Endothelial cell of umbilical vein (primary cell): Measurements from ENCODE around the gene OR56B1. TPM values are rescaled to one million over a fixed set of nuclear protein-coding genes. Genes with fewer than 3 reads are reported as not detected.

ENCODE experiments used
- BruUV-seq: library from RNA; stranded (reverse); fragments of 400-500 nt; replicated peaks from 2 replicates; lab custom pipeline; 2021; lab: Mats Ljungman, UMichigan
- CTCF ChIA-PET: fragments of 300-600, 350-600 bp; sonication (Branson Sonifier 250); formaldehyde crosslinking; loops from one replicate; lab custom pipeline; 2021; ENCODE audit warnings: antibody characterized with exemption, inconsistent platforms; lab: Charles Lee
- POLR2A ChIA-PET: fragments of 300-600, 350-600 bp; sonication (Branson Sonifier 250); formaldehyde crosslinking; loops from one replicate; lab custom pipeline; 2021; ENCODE audit warnings: antibody characterized with exemption, inconsistent platforms; lab: Charles Lee
- DNase-seq: peaks from one replicate; pipeline ENCODE4 v3.0.0-alpha.2; 2011; ENCODE audit warnings: low read depth, low spot score
- FAIRE-seq: peaks from 2 replicates; lab custom pipeline; 2011; peaks lifted over from hg19 to GRCh38; lab: Jason Lieb, UNC
- H2AFZ ChIP-seq: 2 replicates; pipeline ENCODE4 v1.6.0; 2012; ENCODE audit warnings: low read depth, low read length, control low read depth, inconsistent platforms
- H3K27ac ChIP-seq: 2 replicates; pipeline ENCODE4 v1.5.1; 2011; ENCODE audit warnings: low read depth, mild to moderate bottlenecking, control low read depth, low read length, moderate library complexity; ENCODE audit not compliant: insufficient read depth
- H3K27me3 ChIP-seq, 2 experiments: 2 replicates each; pipeline versions ENCODE4 v1.6.0 to v1.6.1; 2011; ENCODE audit warnings: low read length in 2 of 2, mixed read lengths in 1 of 2; ENCODE audit not compliant: control insufficient read depth in 2 of 2, insufficient read depth in 2 of 2
- H3K36me3 ChIP-seq, 2 experiments: 2 replicates in 1 of 2; 3 replicates in 1 of 2; pipeline ENCODE4 v1.5.1; 2011; ENCODE audit warnings: low read length in 2 of 2, mild to moderate bottlenecking in 1 of 2, moderate library complexity in 1 of 2; ENCODE audit not compliant: control insufficient read depth in 2 of 2, insufficient read depth in 2 of 2; ENCODE audit errors: extremely low read depth in 1 of 2
- H3K4me1 ChIP-seq: 3 replicates; pipeline ENCODE4 v1.5.1; 2011; ENCODE audit warnings: mild to moderate bottlenecking, low read length; ENCODE audit not compliant: control insufficient read depth, insufficient read depth; ENCODE audit errors: extremely low read depth
- H3K4me2 ChIP-seq: 2 replicates; pipeline ENCODE4 v1.6.1; 2011; ENCODE audit warnings: low read length, control low read depth, mixed read lengths; ENCODE audit not compliant: insufficient read depth
- H3K4me3 ChIP-seq, 3 experiments: fragments of 200-600 bp in 1 of 3; sonication (generic), shearing (Covaris generic) in 1 of 3; replicated peaks in 1 of 3; 2 replicates each; pipeline ENCODE4 v1.5.1; 2011 to 2016; ENCODE audit warnings: control low read depth in 3 of 3, low read length in 3 of 3, mild to moderate bottlenecking in 2 of 3, inconsistent platforms in 1 of 3, low read depth in 1 of 3, moderate library complexity in 1 of 3; ENCODE audit not compliant: insufficient read depth in 1 of 3
- H3K79me2 ChIP-seq: 2 replicates; pipeline ENCODE4 v1.6.0; 2012; ENCODE audit warnings: low read length, inconsistent platforms; ENCODE audit not compliant: control insufficient read depth, insufficient read depth
- H3K9ac ChIP-seq: replicated peaks from 2 replicates; pipeline ENCODE3; 2011; ENCODE audit warnings: low read length, control low read depth; ENCODE audit not compliant: insufficient read depth; ENCODE audit errors: extremely low read depth
- H3K9me1 ChIP-seq: replicated peaks from 3 replicates; pipeline ENCODE4 v1.6.0; 2011; ENCODE audit warnings: mild to moderate bottlenecking, low read length; ENCODE audit not compliant: control insufficient read depth, insufficient read depth; ENCODE audit errors: extremely low read depth
- H3K9me3 ChIP-seq: replicated peaks from 2 replicates; pipeline ENCODE4 v1.5.1; 2012; ENCODE audit warnings: low read length, inconsistent platforms; ENCODE audit not compliant: control insufficient read depth, insufficient read depth
- H4K20me1 ChIP-seq: replicated peaks from 2 replicates; pipeline ENCODE3; 2011; ENCODE audit warnings: mild to moderate bottlenecking, low read length; ENCODE audit not compliant: control insufficient read depth, insufficient read depth; ENCODE audit errors: extremely low read depth
- CTCF ChIP-seq, 2 donors: IDR thresholded peaks; 1 replicate in 1 of 2; 2 replicates in 1 of 2; pipeline ENCODE4 v1.5.1; 2011; ENCODE audit warnings: low read length in 2 of 2, mild to moderate bottlenecking in 2 of 2, moderate library complexity in 2 of 2, control low read depth in 1 of 2, inconsistent platforms in 1 of 2, low read depth in 1 of 2; ENCODE audit not compliant: insufficient read depth in 1 of 2; ENCODE audit errors: extremely low read depth in 1 of 2
- EZH2 ChIP-seq: IDR thresholded peaks from 2 replicates; pipeline ENCODE4 v1.6.1; 2012; ENCODE audit warnings: borderline replicate concordance, low read depth, mild to moderate bottlenecking, moderate library complexity, low read length, inconsistent platforms; ENCODE audit not compliant: severe bottlenecking
- FOS ChIP-seq: IDR thresholded peaks from 2 replicates; pipeline ENCODE4 v1.6.1; 2011; ENCODE audit warnings: mild to moderate bottlenecking, low read length, moderate library complexity, borderline replicate concordance; ENCODE audit not compliant: insufficient read depth
- GATA2 ChIP-seq: IDR thresholded peaks from 2 replicates; pipeline ENCODE4 v1.7.0; 2011; ENCODE audit warnings: low read depth, mild to moderate bottlenecking, moderate library complexity, mixed read lengths, low read length; ENCODE audit not compliant: insufficient read length, insufficient read depth
- JUN ChIP-seq: IDR thresholded peaks from 2 replicates; pipeline ENCODE4 v1.6.1; 2011; ENCODE audit warnings: borderline replicate concordance, low read depth; ENCODE audit not compliant: insufficient read length, insufficient read depth
- MAX ChIP-seq: IDR thresholded peaks from 2 replicates; pipeline ENCODE4 v1.6.1; 2011; ENCODE audit not compliant: insufficient read depth, insufficient read length
- MYC ChIP-seq: IDR thresholded peaks from one replicate; pipeline ENCODE4 v1.6.1; 2011; ENCODE audit warnings: mild to moderate bottlenecking, low read depth, low read length
- POLR2A ChIP-seq: IDR thresholded peaks from 2 replicates; pipeline ENCODE4 v1.6.1; 2012; ENCODE audit warnings: low read depth, mild to moderate bottlenecking, control low read depth, low read length
- POLR2AphosphoS5 ChIP-seq: IDR thresholded peaks from 2 replicates; pipeline ENCODE4 v1.6.1; 2012; ENCODE audit warnings: low read depth, mild to moderate bottlenecking, control low read depth, low read length, moderate library complexity; ENCODE audit not compliant: insufficient read depth
- dilution Hi-C: fragments of 300-500 bp; cut with MboI; formaldehyde crosslinking; loops from one replicate; pipeline ENCODE4 v1.15.0; 2019; ENCODE audit warnings: low sequenced_read_pairs; ENCODE audit not compliant: extremely low pct_ligation_motif_present
- intact Hi-C: fragments of 100-400 bp; cut with micrococcal nuclease; formaldehyde crosslinking; loops from one replicate; pipeline ENCODE4 v1.10.0; 2022
- polyA plus RNA-seq, 4 experiments: library from polyadenylated mRNA; depleted of rRNA in 3 of 4; stranded (reverse) in 3 of 4; unstranded in 1 of 4; fragments of >200 nt; gene quantifications; 2 replicates each; pipeline versions ENCODE4 v1.2.1 to v1.2.3, GENCODE V29; 2011 to 2012; ENCODE audit warnings: missing spikeins in 1 of 4
- total RNA-seq: library from RNA; stranded (reverse); gene quantifications from 2 replicates; pipeline ENCODE4 v1.2.3, GENCODE V29; 2021

OR56B1 gene
- total and polyA plus RNA-seq, 2 donors (not counting 3 experiments of a cell fraction or from before 2014, with no cell fraction given) = not detected

- Histone ChIP-seq H3K79me2 (peaks cover 7% of the 10 kb centered on the region), H3K9me3 (no peaks in the 10 kb centered on the region), H2AFZ (no peak overlapping the region), H3K4me1 (peaks cover 7% of the 10 kb centered on the region), H3K9me1 (no peaks in the 10 kb centered on the region), H3K9ac (no peak overlapping the region), H3K4me3 (no peak overlapping the region), H3K27ac (no peak overlapping the region), H3K4me2 (no peak overlapping the region), H3K27me3 (no peaks in the 10 kb centered on the region), H3K36me3 (peaks cover 5 to 17% of the 10 kb centered on the region in 2 experiments), H4K20me1 (no peaks in the 10 kb centered on the region)
- FAIRE-seq (no peak), DNase-seq (no peak)
- TF ChIP-seq MYC = no peak
- no peak for TF ChIP-seq CTCF (IDR thresholded peaks at IDR 0.05; ENCODE audit: extremely low read depth in 1 of 2, insufficient read depth in 1 of 2, low read depth in 1 of 2, low read length in 2 of 2)
- TF ChIP-seq MAX = no peak
- TF ChIP-seq POLR2A = no peak
- no peak for TF ChIP-seq JUN
- no peak for TF ChIP-seq EZH2
- TF ChIP-seq FOS = no peak
- TF ChIP-seq POLR2AphosphoS5 = no peak
- no peak for TF ChIP-seq GATA2
- dilution Hi-C loops (no loop called here), intact Hi-C loops (no loop called here)
- ChIA-PET CTCF (no interaction called here), POLR2A (no interaction called here)
- BruUV-seq = no TSS peak
Observed at GRCh38 chr11:5696210-5696609, 40.0 kb upstream of the OR56B1 start.
